Fibroblast of skin of right biceps (primary cell): ENCODE measurements around the gene CATSPER1.

Experiments
- DNase-seq: peaks from one replicate; pipeline ENCODE4 v3.0.0-alpha.2; 2013

Gene CATSPER1

DNA sequence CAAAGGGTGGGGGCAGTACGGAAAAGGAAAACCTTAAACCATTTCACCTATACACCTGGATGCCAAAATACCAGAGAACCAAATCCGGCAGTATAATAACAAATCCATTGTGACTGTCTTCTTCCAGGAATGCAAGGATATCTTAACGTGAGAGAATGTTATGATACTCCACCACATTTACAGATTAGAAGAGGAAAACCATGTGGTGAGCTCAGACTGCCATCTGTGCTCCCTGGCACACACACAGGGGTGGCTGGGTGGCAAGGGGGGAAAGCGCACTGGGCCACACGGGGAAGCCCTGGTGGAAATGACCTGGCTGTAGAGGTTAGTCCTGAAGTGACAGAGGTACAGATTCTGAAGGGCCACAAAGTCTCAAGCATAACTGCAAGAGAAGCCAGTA is 34.2 kb downstream of the CATSPER1 start:
- no peak for DNase-seq

DNA sequence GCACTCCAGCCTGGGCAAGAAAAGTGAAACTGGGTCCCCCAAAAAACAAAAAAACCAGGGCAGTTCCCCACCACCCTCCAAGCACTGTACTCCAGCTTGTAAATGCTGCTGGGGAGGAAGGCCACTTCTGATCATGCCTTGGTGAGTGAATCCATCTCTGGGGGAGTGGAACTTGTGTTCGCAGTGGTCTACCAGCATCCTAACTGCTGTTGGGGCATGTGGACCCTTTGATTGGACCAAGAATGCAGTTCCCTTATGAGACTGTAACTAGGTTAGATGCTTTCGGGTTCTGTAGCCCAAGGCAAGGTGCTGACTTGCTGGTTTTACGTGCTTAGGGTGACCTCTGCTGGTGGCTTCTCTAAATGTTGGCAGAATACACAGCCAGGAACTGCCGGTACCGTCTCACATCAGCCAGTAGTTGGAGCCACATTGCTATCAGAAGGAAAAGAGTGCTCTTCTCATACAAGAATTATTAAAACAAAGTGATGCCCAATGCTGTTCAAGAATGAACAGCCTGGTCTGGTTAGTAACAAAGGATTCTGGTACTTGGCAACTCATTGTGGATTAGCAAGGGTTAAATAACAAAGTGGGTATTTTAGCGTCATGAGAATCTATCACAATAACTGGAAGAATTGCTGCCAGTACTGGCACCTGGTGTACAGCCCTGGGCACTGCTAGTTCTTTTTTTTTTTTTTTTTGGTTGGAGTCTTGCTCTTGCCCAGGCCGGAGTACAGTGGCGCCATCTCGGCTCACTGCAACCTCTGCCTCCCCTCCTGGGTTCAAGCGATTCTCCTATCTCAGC is 37.3 kb downstream of the CATSPER1 start:
- DNase-seq, result peak; percentile 92

DNA sequence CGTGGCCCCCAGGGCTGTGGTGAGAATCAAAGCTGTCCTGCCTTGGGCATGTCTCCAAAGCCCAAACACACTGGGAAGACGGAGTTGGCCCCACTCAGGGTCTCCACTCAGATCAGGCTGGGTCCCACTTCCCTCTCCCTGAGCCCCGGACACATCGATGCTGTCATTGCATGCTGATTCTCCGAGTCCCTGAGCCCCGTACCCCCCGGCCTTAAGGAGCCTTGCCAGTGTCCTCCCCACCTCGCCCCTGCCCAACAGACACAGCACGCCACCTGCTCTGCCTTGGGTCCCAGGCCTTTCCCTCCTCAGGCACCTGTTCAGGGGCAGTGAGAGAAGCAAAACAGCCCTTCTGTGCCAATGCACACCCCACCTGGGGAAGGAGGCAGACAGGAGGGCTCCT is 38.9 kb downstream of the CATSPER1 start:
- no peak for DNase-seq

DNA sequence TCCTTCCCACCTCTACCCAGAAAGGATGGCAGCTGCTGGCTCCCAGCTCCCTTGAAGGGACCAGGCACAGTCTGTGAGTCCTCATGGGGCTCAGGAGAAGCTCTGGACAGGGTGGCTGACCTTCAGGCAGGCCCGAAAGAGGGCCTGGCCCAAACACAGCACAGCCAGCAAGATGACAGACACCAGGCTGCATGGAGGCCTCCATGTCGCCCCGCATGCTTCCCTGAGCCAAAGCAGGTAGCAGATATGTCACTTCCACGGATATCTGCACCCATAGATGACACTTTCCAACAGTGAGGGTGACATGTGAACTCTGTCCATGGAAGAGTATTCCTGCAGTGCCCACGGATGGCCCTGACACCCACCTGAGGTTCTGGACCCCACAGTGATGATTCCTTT is 42.7 kb downstream of the CATSPER1 start:
- DNase-seq, result no peak

DNA sequence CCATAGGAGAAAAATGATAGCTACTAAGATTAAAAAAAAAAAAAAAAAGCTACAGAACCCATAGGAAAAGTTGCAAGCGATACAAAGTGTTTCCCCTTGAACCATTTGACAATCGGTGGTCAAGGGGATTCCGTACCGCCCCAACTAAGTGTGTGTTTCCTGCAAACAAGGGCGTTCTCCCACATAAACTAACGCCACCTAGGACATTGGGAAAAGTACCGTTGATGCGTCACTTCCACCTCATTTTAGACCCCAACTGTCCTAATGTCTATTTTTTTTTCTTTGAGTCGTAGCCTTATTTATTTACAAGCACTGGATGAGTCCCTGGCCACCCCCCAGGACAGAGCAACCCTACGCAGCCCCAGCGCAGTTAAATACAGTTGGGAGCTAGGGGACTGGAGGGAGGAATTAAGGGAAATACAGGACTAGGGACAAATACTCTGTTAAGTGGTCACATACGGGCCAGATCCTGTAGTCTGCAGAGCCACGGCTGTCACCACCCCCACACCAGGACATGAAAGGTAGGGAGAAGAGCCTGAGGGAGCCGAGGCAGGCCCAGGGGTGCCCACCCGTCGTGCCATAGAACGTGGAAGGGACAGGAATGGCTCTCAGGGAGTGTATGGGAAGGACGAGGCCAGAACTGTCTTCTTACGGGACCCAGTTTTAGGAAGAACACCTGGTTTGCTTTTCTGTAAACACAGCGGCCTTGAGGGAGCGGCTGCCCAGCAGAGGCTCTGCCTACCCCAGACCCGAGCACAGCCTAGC is 43.3 kb downstream of the CATSPER1 start:
- no peak for DNase-seq

DNA sequence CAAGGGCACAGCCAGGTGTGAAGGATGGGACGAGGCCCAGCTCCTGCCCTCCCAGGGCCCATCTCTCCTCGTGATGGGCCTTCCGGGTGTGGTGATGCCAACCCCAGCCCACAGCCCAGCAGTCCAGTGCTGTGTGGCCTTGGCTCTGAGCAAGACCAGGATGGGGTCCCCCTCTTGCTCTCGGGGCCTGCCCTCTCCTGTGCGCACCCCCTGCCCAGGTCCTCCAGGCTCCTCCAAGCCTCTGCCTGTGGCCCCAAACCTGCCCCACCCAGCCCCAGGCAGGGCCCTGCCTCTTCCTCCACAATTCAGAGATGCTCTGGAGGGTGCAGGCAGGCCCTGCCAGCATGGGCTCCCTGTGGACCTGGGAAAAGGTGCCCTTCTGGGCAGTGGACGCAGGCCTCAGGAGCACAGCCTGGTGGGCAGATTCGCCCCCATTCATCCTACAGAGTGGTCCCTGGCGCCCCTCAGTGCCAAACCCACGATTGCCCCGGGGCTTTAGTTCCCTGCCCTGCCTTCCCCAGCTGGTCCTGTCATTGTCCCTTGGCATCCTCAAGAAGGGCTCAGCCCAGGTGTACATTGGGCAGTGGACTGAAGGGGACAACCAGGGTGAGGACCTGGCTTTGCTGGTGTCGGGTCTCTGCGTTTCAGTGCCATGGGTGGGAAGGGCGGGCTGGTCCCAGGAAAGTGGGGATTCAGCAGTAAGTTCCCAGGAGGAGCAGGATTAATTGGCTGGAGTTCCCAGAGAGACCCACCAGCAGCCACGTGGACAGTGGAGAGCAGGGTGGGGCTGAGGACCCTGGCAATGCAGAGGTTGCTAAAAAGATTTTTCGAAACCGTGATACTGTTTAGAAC is 44.1 kb downstream of the CATSPER1 start:
- no peak for DNase-seq

DNA sequence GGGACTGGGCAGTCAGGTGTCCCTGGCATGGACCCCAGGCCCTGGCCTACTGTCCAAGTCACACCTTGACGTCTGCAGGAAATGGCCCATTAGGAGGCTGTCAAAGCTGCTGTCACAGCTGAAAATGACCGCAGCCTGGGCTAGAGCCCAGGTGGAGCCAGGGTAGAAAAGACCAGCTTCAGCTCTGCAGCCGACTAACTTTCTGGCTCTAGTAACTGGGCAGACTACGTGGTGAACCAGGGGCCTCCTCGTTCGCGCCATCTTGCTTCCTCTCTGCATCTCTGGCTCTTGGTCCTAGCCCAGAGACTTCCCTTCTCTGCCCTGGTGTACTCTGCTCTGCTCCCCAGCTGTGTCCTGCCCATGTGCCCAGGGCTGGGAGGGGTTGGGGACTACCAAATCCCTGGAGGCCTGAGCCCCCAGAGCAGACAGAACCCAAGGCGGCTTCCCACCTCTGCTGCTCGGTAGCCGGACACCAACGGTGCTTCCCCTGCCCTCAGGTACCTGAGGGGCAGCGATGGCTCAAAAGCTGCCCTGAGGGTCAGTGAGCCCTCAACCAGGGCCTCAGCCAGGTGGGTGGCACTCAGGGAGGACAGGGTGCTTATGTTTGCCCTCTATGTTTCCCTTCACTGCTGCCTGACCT is 45.1 kb downstream of the CATSPER1 start:
- no peak for DNase-seq

DNA sequence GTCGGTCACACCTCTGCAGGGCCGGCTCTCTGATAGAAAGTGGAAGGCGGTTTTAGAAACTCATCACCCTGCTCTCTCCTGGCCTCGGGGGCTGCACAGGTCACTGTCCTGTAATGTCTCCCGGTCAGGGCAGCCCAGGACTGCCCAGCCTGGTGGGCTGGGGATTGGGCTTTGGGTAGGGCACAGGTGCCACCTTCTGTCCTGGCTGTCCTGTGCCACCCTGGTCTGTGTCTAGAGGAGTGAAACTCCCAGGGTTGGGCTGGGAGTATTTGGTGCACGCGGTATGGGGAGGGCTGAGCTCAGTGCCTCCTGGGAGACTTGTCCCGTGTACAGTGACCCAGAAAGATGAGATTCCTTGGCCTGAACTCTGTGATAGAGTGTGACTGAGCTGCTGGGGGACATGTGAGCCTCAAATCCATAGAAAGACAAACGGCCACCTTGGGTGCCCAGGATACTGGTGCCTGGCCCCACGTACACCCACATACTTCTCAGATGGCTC is 47.0 kb downstream of the CATSPER1 start:
- DNase-seq, result no peak

DNA sequence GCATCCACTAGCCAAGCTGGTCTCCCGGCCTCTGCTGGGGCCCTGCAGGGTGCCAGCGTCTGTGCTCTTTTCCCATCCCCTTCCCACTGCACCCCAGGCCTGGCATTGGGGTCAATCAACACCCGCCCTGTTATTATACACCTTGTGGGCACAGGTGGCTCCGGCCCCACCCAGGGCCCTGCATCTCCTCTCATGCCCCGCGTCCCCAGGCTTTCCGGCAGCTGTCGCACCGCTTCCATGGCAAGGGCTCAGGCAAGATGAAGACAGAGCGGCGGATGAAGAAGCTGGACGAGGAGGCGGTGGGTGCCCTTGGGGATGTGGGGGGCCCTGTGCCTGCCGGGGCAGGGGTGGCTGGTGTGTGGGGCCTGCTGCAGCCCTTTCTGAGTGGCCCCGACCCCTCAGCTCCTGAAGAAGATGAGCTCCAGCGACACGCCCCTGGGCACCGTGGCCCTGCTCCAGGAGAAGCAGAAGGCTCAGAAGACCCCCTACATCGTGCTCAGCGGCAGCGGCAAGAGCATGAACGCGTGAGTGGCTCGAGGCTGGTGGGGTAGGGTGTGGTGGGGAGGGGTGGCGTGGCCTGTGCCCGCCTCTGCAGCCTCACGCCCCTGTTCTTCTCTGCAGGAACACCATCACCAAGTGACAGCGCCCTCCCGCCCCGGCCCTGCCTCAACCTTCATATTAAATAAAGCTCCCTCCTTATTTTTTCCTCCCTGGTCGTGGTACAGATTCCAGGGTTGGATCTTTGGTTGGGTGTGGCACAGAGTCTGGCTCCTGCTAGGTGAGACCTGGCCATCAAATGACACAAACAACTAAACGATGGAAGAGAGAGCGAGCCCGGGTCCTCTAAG is 47.7 kb downstream of the CATSPER1 start:
- no peak for DNase-seq

DNA sequence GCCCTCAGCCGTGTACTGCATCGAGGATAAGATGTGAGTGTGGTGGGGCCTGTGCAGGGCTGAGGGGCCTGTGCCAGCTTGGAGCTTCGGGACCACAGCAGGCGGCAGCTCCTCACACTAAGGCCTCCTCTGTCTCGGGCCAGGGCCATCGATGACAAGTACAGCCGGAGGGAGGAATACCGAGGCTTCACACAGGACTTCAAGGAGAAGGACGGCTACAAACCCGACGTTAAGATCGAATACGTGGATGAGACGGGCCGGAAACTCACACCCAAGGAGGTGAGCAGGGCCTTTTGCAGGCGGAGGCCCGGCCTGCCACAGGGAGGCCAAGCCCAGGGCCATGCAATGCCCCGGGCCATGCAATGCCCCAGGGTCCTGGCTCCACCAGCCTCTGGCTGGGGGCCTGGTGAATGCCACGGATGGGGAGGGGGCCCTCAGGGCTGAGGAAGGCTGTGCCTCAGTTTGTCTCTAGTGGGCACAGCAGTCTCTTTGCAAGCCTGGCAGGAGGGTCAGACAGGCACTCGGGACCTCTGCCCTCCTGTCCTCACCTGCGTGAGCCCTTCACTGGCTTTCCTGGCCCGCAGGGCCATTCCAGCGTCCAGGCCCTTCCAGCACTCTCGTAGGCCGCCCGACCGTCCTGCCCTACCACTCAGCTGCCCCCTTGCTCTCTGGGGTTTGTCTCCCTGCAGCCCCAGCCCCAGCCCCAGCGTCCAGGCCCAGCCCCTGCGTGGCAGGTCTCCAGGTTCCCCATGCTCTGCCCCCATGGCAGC is 48.5 kb downstream of the CATSPER1 start:
- DNase-seq, result no peak

DNA sequence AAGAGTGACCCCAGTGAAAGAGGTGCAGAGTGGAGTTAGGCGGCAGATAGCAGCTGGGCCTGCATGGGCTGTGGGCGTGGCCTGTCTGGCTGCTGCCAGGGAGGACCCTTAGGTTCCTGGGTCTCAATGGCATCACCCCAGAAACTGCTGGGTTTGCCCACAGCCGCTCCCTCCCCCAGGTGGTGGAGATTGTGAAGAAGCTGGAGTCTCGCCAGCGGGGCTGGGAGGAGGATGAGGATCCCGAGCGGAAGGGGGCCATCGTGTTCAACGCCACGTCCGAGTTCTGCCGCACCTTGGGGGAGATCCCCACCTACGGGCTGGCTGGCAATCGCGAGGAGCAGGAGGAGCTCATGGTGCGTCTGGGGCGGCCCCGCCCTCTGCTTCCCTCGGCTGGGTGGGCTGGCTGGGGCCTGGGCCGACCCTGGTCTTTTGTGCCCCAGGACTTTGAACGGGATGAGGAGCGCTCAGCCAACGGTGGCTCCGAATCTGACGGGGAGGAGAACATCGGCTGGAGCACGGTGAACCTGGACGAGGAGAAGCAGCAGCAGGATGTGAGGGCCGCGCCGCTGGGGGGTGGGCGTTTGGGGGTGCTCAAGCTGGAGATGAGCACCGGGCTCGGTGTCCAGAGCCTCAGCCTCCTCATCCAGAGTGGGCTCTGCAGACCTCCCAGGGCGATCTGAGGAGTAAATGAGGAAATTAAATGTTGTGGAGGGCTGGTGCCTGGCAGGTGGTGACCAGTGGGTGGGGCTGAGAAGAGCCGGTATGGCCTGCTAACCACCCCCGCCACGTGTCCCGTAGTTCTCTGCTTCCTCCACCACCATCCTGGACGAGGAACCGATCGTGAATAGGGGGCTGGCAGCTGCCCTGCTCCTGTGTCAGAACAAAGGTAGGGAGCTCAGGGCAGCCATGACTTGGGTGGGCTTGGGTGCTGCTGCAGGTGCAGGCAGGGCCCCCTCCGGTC is 49.8 kb downstream of the CATSPER1 start:
- DNase-seq, result no peak

DNA sequence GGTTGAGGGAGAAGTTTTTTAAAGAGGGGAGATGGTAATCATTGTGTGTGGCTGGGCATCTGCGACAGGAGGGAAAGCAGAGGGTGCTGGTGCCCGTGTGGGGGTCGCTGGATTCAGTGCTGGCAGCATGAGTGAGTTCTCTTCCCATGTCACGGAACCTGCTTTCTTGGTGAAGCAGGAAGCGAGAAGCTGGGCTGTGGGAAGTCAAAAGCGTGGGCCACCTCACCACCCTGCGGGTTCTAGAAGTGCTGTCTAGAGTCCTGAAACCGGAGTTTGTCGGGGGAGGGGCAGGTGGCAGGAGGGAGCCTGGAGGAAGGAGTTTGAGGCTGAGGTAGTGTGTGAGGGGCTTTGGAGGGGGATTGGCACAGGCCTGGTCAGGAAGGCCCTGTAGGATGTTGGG is 50.5 kb downstream of the CATSPER1 start:
- no peak for DNase-seq

DNA sequence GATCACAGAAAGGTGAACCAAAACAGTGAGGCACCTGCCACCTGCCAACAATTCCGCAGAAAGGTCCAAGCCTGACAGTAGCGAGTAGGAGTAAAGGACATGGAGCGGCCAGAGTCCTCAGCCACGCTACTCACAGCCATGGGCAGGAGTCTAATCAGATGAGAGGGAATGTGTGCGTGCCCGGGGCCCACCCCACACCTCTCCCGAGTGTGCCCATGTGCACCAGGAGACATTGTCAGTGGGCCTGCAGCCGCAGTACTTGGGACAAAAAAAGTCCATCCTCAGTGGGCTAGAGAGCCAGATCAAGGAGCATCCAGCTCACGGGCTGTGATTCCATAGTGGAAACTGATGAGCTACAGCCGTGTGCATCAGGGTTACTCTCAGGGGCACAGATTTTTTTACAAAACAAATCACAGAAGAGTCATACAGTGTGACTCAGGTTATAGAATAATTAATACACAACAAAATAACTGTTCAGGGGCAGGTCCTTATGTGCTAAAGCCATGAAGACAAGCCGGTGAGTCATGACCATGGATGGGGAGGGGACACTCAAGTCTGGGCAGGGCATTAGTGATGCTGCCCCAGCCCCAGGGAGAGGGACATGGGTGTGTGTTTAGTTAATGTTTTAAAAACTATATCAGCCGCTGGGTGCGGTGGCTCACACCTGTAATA is 52.7 kb downstream of the CATSPER1 start:
- DNase-seq, result peak; percentile 55

DNA sequence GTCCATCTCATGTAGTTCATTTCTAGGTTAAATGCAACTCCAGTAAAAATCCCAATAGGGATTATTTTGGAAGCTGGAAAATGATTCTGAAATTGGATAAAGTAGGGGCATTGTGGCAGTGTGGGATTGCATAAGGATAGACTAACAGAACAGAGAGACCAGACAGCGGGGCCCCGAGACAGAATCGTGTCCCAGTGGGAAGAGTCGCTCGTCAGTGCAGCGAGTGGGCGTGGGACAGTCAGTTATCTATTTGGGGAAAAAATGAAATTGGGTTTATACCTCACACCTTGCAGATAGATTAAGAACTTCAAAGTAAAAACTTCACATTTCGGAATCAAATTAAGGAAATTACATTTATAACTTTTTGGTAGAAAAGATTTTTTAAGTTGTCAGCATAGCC is 54.2 kb downstream of the CATSPER1 start:
- no peak for DNase-seq

DNA sequence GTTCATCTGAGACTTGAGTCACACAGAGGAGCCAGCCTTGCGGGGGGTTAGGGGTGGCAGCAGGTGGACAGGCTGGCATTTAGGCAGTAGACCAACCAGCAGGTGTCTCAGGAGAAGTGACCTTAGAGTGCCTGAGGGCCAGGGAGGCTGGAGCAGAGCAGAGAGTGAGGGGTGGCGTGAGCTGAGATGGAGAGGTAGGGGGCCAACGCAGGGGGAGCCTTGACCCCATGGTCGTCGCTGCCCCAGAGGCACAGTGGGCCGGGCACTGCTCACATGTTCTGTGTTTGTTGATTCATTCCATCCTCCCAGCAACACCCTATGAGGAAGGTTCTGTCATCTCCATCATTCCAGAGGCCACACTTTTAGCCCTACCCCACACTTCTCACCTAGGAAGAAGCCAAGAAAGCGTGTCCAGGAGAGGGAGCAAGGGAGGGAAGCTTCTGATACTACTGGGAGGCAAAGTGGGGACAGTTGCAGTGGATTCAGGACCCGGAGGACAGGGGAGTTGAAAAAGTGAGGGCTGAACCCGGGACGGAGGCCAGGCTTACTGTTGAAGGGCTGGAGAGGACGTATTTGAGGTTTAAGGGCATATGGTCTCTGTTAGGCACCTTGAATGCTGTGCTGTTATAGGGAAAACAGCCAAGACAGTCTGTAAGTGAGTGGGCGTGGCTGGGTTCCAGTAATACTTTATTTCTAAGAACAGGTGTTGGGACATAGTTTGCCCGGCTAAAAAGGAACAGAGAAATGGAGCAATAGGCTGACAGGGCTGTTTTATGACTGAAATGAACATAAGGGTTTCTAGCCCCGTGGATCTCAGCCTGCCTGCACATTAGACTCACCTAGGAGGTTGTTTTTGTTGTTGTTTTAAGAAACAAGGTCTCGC is 57.4 kb downstream of the CATSPER1 start:
- DNase-seq, result no peak

DNA sequence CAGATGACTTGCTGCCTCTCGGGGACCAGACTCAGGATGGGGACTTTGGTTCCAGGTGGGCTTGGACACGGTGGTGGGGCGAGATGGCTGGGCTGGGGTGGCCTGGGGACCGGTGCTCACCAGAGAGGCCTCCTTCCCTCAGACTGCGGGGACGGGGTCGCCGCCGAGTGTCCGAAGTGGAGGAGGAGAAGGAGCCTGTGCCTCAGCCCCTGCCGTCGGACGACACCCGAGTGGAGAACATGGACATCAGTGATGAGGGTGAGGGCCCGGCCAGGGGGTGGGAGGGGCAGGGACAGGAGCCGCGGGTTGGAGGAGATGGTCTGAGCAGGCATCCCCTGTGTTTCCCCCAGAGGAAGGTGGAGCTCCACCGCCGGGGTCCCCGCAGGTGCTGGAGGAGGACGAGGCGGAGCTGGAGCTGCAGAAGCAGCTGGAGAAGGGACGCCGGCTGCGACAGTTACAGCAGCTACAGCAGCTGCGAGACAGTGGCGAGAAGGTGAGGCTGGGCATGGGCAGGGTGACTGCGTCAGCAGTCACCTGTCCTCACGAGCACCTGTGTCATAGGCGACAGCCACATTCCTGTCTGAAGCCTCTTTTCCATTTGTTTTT is 58.8 kb downstream of the CATSPER1 start:
- DNase-seq, result no peak
